Parathyroid adenoma (tissue), 2 donors: Measurements from ENCODE around the gene UBE2E2.
A peak's percentile ranks its signal among the peaks of the same experiment; 100 is the strongest.

ENCODE experiments used
- H2AFZ ChIP-seq: fragments of 300-600 bp; sonication (generic); one replicate; pipeline ENCODE4 v1.7.0; 2017; ENCODE audit warnings: antibody characterized with exemption, mild to moderate bottlenecking
- H3K27ac ChIP-seq: fragments of 300-600 bp; sonication (generic); one replicate; pipeline ENCODE4 v1.7.0; 2017
- H3K27me3 ChIP-seq: fragments of 300-600 bp; sonication (generic); one replicate; pipeline ENCODE4 v1.7.0; 2017; ENCODE audit warnings: low read length; ENCODE audit not compliant: control insufficient read depth, insufficient read depth
- H3K36me3 ChIP-seq: fragments of 300-600 bp; sonication (generic); one replicate; pipeline ENCODE4 v1.7.0; 2017; ENCODE audit warnings: low read length; ENCODE audit not compliant: control insufficient read depth, insufficient read depth
- H3K4me1 ChIP-seq: fragments of 300-600 bp; sonication (generic); one replicate; pipeline ENCODE4 v1.7.0; 2017; ENCODE audit warnings: control low read depth
- H3K4me2 ChIP-seq: fragments of 300-600 bp; sonication (generic); one replicate; pipeline ENCODE4 v1.7.0; 2017; ENCODE audit warnings: low read length
- H3K4me3 ChIP-seq: fragments of 300-600 bp; sonication (generic); one replicate; pipeline ENCODE4 v1.7.0; 2017; ENCODE audit warnings: low read depth, low read length
- H3K79me2 ChIP-seq: fragments of 300-600 bp; sonication (generic); one replicate; pipeline ENCODE4 v1.7.0; 2017; ENCODE audit warnings: control low read depth
- H3K9ac ChIP-seq: fragments of 300-600 bp; sonication (generic); one replicate; pipeline ENCODE4 v1.7.0; 2017; ENCODE audit warnings: mild to moderate bottlenecking
- H3K9me3 ChIP-seq: fragments of 300-600 bp; sonication (generic); one replicate; pipeline ENCODE4 v1.7.0; 2017; ENCODE audit warnings: low read length; ENCODE audit not compliant: control insufficient read depth
- CTCF ChIP-seq: fragments of 300-600 bp; sonication (generic); IDR thresholded peaks from one replicate; pipeline ENCODE4 v1.7.0; 2017; ENCODE audit warnings: antibody characterized with exemption, mild to moderate bottlenecking
- donor health status: primary hyperparathyroidism.

UBE2E2 gene

GRCh38 chr3:23202921-23203707, at the start of gene UBE2E2:
TSS of gene UBE2E2 (plus strand) at chr3:23203327.
- TF ChIP-seq CTCF = no peak
- Histone ChIP-seq H3K4me1 (no peaks in the 10 kb centered on the region), H3K36me3 (no peaks in the 10 kb centered on the region), H3K4me3 (peak within 1 kb of the TSS; percentile 80), H3K9me3 (no peaks in the 10 kb centered on the region), H3K27me3 (no peaks in the 10 kb centered on the region), H2AFZ (peak within 1 kb of the TSS; percentile 96), H3K79me2 (no peaks in the 10 kb centered on the region), H3K9ac (peak within 1 kb of the TSS; percentile 40), H3K27ac (peak within 1 kb of the TSS; percentile 71), H3K4me2 (peak within 1 kb of the TSS; percentile 80)

- H2AFZ ChIP-seq = no peak overlapping the region
- no peaks in the 10 kb centered on the region for H3K9me3 ChIP-seq
- TF ChIP-seq CTCF = no peak
- no peaks in the 10 kb centered on the region for H3K79me2 ChIP-seq
- no peak overlapping the region for H3K27ac ChIP-seq
- no peaks in the 10 kb centered on the region for H3K27me3 ChIP-seq
- no peaks in the 10 kb centered on the region for H3K4me1 ChIP-seq
- H3K36me3 ChIP-seq = no peaks in the 10 kb centered on the region
- no peak overlapping the region for H3K9ac ChIP-seq
- no peak overlapping the region for H3K4me2 ChIP-seq
- no peak overlapping the region for H3K4me3 ChIP-seq
Observed at GRCh38 chr3:23153436-23153835, 49.7 kb upstream of the UBE2E2 start.

GRCh38 chr3:23157331-23157730, 45.8 kb upstream of the UBE2E2 start:
- Histone ChIP-seq H3K9me3 (no peaks in the 10 kb centered on the region), H3K36me3 (no peaks in the 10 kb centered on the region), H3K27ac (no peak overlapping the region), H3K79me2 (no peaks in the 10 kb centered on the region), H3K4me3 (no peak overlapping the region), H3K27me3 (no peaks in the 10 kb centered on the region), H3K4me1 (no peaks in the 10 kb centered on the region), H3K9ac (no peak overlapping the region), H2AFZ (no peak overlapping the region), H3K4me2 (no peak overlapping the region)
- TF ChIP-seq CTCF = no peak

GRCh38 chr3:23159929-23160328, 43.2 kb upstream of the UBE2E2 start:
- no peaks in the 10 kb centered on the region for H3K27me3 ChIP-seq
- TF ChIP-seq CTCF = no peak
- no peak overlapping the region for H3K9ac ChIP-seq
- H3K36me3 ChIP-seq = no peaks in the 10 kb centered on the region
- no peaks in the 10 kb centered on the region for H3K79me2 ChIP-seq
- no peaks in the 10 kb centered on the region for H3K9me3 ChIP-seq
- H3K4me2 ChIP-seq = no peak overlapping the region
- H3K4me1 ChIP-seq = no peaks in the 10 kb centered on the region
- no peak overlapping the region for H3K27ac ChIP-seq
- no peak overlapping the region for H3K4me3 ChIP-seq
- no peak overlapping the region for H2AFZ ChIP-seq

- Histone ChIP-seq H3K9ac (no peak overlapping the region), H3K36me3 (no peaks in the 10 kb centered on the region), H3K4me2 (no peak overlapping the region), H3K4me3 (no peak overlapping the region), H3K79me2 (no peaks in the 10 kb centered on the region), H2AFZ (no peak overlapping the region), H3K27ac (no peak overlapping the region), H3K4me1 (no peaks in the 10 kb centered on the region), H3K27me3 (no peaks in the 10 kb centered on the region), H3K9me3 (no peaks in the 10 kb centered on the region)
- TF ChIP-seq CTCF = no peak
Observed at GRCh38 chr3:23161308-23161707, 41.8 kb upstream of the UBE2E2 start.
